Tibial nerve (tissue), 4 donors: ENCODE measurements around the gene PITX1.

Experiments used
- CTCF ChIP-seq, 5 experiments: fragments of 200-600 bp in 3 of 5; fragments of 450-650 bp in 2 of 5; sonication (generic) in 3 of 5; IDR thresholded peaks; one replicate each; pipeline ENCODE4 v1.5.1; 2016 to 2019; ENCODE audit warnings: antibody characterized with exemption in 5 of 5, mild to moderate bottlenecking in 3 of 5, moderate library complexity in 2 of 5
- EP300 ChIP-seq, 2 donors: sonication (generic); formaldehyde crosslinking; IDR thresholded peaks; one replicate each; pipeline ENCODE4 v1.6.1; 2017; ENCODE audit warnings: antibody characterized with exemption in 2 of 2, mild to moderate bottlenecking in 1 of 2

- TF ChIP-seq CTCF (IDR thresholded peaks at IDR 0.05) (no peak), EP300 (IDR thresholded peaks at IDR 0.05) (no peak)
Measured at GRCh38 chr5:135073761-135074345, 39.8 kb upstream of the PITX1 start.
